Heart right ventricle (tissue), 16 donors: ENCODE results near the gene MEOX1. TPM values are rescaled to one million over a fixed set of nuclear protein-coding genes. Genes with fewer than 3 reads are reported as not detected.
A peak's percentile ranks its signal among the peaks of the same experiment; 100 is the strongest.

Experiments used
- ATAC-seq, 8 donors: fragments of 200-7000 bp; cut with Tn5 transposase; one replicate each; pipeline ENCODE4 v1.9.1; 2020; ENCODE audit warnings: mild to moderate bottlenecking in 8 of 8, moderate library complexity in 8 of 8, moderate number of reproducible peaks in 1 of 8
- DNase-seq, 2 donors: peaks; one replicate each; pipeline ENCODE4 v3.0.0-alpha.2; 2020
- H3K27ac ChIP-seq, 10 donors: fragments of 200-600 bp; sonication (generic) in 2 of 10; one replicate each; pipeline versions ENCODE4 v1.5.0 to v1.8.0; 2020 to 2022; ENCODE audit warnings: mild to moderate bottlenecking in 3 of 10
- H3K27me3 ChIP-seq, 7 donors: fragments of 200-600 bp; one replicate each; pipeline ENCODE4 v1.8.0; 2021 to 2022; ENCODE audit warnings: mild to moderate bottlenecking in 2 of 7
- H3K36me3 ChIP-seq, 9 donors: fragments of 200-600 bp; sonication (generic) in 1 of 9; one replicate each; pipeline versions ENCODE4 v1.5.0 to v1.8.0; 2020 to 2022; ENCODE audit warnings: mild to moderate bottlenecking in 2 of 9
- H3K4me1 ChIP-seq, 9 donors: fragments of 200-600 bp; sonication (generic) in 1 of 9; one replicate each; pipeline versions ENCODE4 v1.5.0 to v1.8.0; 2020 to 2022; ENCODE audit warnings: mild to moderate bottlenecking in 4 of 9
- H3K4me3 ChIP-seq, 10 donors: fragments of 200-600 bp; sonication (generic) in 2 of 10; one replicate each; pipeline versions ENCODE4 v1.5.0 to v1.8.0; 2020 to 2022; ENCODE audit warnings: mild to moderate bottlenecking in 7 of 10, moderate library complexity in 2 of 10
- H3K9me3 ChIP-seq, 11 donors: fragments of 200-600 bp in 10 of 11; sonication (generic) in 2 of 11; one replicate each; pipeline versions ENCODE4 v1.5.0 to v1.8.0; 2013 to 2022; ENCODE audit warnings: mild to moderate bottlenecking in 2 of 11, control low read depth in 1 of 11, moderate library complexity in 1 of 11
- WGBS, 2 donors: extraction: QIAGEN DNeasy Blood & Tissue Kit; methylation state at CpG; one replicate each; pipeline ENCODE4 v1.1.7; 2013; ENCODE audit warnings: inconsistent platforms in 1 of 2; 5-methylcytosine and 5-hydroxymethylcytosine counted together
- intact Hi-C, 10 donors: fragments of 100-400 bp; cut with DNase I; formaldehyde crosslinking; loops; one replicate each; pipeline versions ENCODE4 v1.11.1 to v1.14.2; 2022
- polyA plus RNA-seq, 2 donors: library from polyadenylated mRNA; stranded (reverse); fragments of 200-250 nt; gene quantifications; one replicate each; pipeline ENCODE4 v1.2.3, GENCODE V29; 2013
- total RNA-seq, 10 donors: library from RNA; stranded (reverse); fragmentation: NEBNext Ultra II Directional in 3 of 10; extraction: Animal tissue kit (Norgen Biotek cat#: 25700) in 3 of 10; gene quantifications; one replicate each; pipeline versions ENCODE4 v1.2.1 to v1.2.4, GENCODE V29; 2021 to 2023
- TF ChIP-seq, protein P1 (sequence below), 9 donors: fragments of 200-600 bp; sonication (generic) in 2 of 9; IDR thresholded peaks; one replicate each; pipeline versions ENCODE4 v1.5.0 to v1.8.0; 2021 to 2022; ENCODE audit warnings: antibody characterized with exemption in 9 of 9, mild to moderate bottlenecking in 5 of 9, moderate library complexity in 1 of 9
- donor health status: Arrhythmogenic right ventricular cardiomyopathy.
- donor health status: ischemic (EF 13 %, LVEDD 7.1; RV severe dilation, severe dysfunction).
- donor health status: healthy with polysubstance abuse.
- donor health status: DM: no; HTN: yes; CAD: no.
- donor health status: DM: no; HTN: no; CAD: no.
- donor health status: ischemic (EF 25% LVEDD 6.9; RV normal size, moderate dysfunction).
- donor health status: ischemic (EF 25% LVEDD 5.7; RV mildly dilated, moderate dysfunction).
- donor health status: healthy.
- donor health status: DM: yes; HTN: yes; CAD: no.
- donor health status: Ischemic cardiomyopathy.
- donor health status: ischemic (EF 35%, LVEDD 5.7; RV mildly dilated, moderate dysfunction).
- donor health status: nonischemic (EF 11% LVEDD 7.7; RV severe dilation, severe dysfunction).
- donor health status: DM: yes; HTN: yes; CAD: no.
- donor health status: PGD.
- donor health status: ischemic (EF 29% LVEDD 5.4; RV normal size, mild dysfunction).
- donor health status: nonischemic (EF 23%, LVEDD 6.1; RV moderate dilation, normal function).

The MEOX1 gene
- total and polyA plus RNA-seq, 12 donors = 6.4 to 25.3 (median 14.8) TPM

DNA sequence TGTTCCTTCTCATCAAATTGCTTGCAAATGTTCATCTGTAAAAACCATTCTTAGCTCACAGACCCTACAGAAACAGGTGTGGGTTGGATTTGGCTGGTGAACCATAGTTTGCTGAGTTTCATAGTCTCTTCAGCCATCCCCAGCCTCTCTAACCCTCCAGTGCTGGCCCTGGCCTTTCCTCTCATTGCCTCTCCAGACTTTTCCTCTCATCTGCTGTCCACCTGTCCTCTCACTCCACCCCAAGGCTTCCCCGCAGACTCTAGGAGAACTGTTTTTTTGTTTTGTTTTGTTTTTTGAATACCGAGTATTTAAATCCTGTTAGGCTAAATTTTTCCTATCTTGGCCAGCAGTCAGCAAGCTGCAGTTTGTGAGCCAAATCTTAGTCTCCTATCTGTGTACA, 41.1 kb downstream of the MEOX1 start:
- no peaks in the 10 kb centered on the region for H3K9me3 ChIP-seq
- DNase-seq (no peak), ATAC-seq (no peak)
- intact Hi-C loops = no loop called here
- H3K27ac ChIP-seq = peak overlapping the region in 1 of 10 donors; percentile 34
- H3K4me1 ChIP-seq = peaks cover 0 to 17% (median 3%) of the 10 kb centered on the region in 9 donors
- H3K4me3 ChIP-seq = no peak overlapping the region
- H3K27me3 ChIP-seq = peaks cover 0 to 3% (median 0%) of the 10 kb centered on the region in 7 donors
- TF ChIP-seq, protein P1, sequence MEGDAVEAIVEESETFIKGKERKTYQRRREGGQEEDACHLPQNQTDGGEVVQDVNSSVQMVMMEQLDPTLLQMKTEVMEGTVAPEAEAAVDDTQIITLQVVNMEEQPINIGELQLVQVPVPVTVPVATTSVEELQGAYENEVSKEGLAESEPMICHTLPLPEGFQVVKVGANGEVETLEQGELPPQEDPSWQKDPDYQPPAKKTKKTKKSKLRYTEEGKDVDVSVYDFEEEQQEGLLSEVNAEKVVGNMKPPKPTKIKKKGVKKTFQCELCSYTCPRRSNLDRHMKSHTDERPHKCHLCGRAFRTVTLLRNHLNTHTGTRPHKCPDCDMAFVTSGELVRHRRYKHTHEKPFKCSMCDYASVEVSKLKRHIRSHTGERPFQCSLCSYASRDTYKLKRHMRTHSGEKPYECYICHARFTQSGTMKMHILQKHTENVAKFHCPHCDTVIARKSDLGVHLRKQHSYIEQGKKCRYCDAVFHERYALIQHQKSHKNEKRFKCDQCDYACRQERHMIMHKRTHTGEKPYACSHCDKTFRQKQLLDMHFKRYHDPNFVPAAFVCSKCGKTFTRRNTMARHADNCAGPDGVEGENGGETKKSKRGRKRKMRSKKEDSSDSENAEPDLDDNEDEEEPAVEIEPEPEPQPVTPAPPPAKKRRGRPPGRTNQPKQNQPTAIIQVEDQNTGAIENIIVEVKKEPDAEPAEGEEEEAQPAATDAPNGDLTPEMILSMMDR (IDR thresholded peaks at IDR 0.05) = no peak
- WGBS, 2 donors = 38 to 46% methylated on average over 2 of the region's 2 CpGs
- H3K36me3 ChIP-seq = no peaks in the 10 kb centered on the region

DNA sequence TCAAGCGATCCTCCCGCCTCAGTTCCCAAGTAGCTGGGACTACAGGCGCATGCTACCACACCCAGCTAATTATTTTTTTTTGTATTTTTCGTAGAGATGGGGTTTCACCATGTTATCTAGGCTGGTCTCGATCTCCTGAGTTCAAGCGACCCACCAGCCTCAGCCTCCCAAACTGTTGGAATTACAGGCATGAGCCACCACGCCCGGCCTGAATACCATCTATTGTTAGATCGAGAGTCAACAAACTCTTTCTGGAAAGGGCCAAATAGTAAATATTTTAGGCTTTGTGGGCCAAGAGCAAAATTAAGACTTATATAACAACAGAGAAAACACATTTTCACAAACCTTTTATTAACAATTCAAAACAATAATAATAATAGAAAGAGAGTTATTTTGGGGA, 41.6 kb downstream of the MEOX1 start:
- ATAC-seq (no peak), DNase-seq (no peak)
- H3K36me3 ChIP-seq = no peaks in the 10 kb centered on the region
- TF ChIP-seq, protein P1 (IDR thresholded peaks at IDR 0.05) = no peak
- H3K27me3 ChIP-seq = peaks cover 0 to 3% (median 0%) of the 10 kb centered on the region in 7 donors
- no peaks in the 10 kb centered on the region for H3K9me3 ChIP-seq
- H3K4me3 ChIP-seq = no peak overlapping the region
- WGBS, 2 donors = 87 to 90% methylated on average over 9 of the region's 9 CpGs
- peak overlapping the region in 1 of 10 donors; percentile 34 for H3K27ac ChIP-seq
- H3K4me1 ChIP-seq = peaks cover 0 to 17% (median 3%) of the 10 kb centered on the region in 9 donors
- intact Hi-C loops = no loop called here

DNA sequence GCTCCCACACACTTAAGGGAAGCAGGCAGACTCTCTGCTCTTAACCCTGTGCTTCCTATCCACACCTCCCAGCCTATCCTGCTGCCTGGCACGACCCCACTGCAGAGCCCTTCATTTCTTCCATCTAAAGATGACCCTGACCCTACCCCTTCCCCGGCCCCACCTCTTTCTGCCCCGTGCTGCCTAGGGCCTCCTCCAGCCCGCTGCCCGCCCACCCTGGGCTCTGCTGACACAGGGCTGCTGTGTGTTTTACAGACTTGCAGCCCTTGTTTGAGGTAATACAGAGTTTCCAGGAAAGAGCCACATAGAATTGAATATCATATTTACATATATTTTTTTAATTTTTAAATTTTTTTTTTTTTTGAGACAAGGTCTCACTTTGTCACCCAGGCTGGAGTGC, 42.0 kb downstream of the MEOX1 start:
- WGBS, 2 donors = 82 to 83% methylated on average over 5 of the region's 5 CpGs
- TF ChIP-seq, protein P1 (IDR thresholded peaks at IDR 0.05) = no peak
- ATAC-seq = peak in 2 of 8 donors; percentile 17 to 22

DNA sequence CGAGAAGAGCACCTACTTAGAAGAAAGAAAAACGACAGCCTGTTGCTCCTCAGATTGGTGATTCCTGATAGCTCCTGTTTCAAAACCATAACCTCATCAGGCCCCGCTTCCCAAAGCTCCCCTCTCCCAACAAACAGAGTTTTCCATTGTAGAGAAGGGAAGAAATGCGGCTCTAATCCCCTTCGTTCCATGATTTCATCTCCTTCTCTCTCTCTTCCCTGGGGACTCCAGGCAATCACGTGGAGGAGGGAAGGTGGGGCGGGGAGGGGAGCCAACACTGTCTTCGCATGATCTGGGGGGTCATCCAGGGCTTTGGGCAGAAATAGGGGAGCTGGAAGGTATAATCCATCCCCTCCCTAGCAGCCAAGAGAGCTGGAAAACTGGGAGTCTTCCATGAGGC, 43.4 kb downstream of the MEOX1 start:
- intact Hi-C loops = no loop called here
- TF ChIP-seq, protein P1 (IDR thresholded peaks at IDR 0.05) = no peak
- no peak overlapping the region for H3K4me3 ChIP-seq
- peaks cover 0 to 23% (median 3%) of the 10 kb centered on the region in 9 donors for H3K4me1 ChIP-seq
- ATAC-seq (no peak), DNase-seq (no peak)
- 81 to 82% methylated on average over 8 of the region's 8 CpGs for WGBS, 2 donors
- H3K9me3 ChIP-seq = no peaks in the 10 kb centered on the region
- no peaks in the 10 kb centered on the region for H3K36me3 ChIP-seq
- peaks cover 0 to 3% (median 0%) of the 10 kb centered on the region in 7 donors for H3K27me3 ChIP-seq
- no peak overlapping the region for H3K27ac ChIP-seq

More for the DNA sequence above, 42.0 kb downstream of the MEOX1 start:
- Histone ChIP-seq H3K9me3 (no peaks in the 10 kb centered on the region), H3K4me1 (peaks cover 0 to 17% (median 3%) of the 10 kb centered on the region in 9 donors), H3K27ac (no peak overlapping the region), H3K4me3 (no peak overlapping the region), H3K27me3 (peaks cover 0 to 3% (median 0%) of the 10 kb centered on the region in 7 donors), H3K36me3 (no peaks in the 10 kb centered on the region)
- no peak for DNase-seq
- intact Hi-C loops = no loop called here
